ENCODE data around the gene SLC36A1.

- TF ChIP-seq HDAC2 (IDR thresholded peaks at IDR 0.05; ENCODE audit: borderline replicate concordance in 1 of 2, low read depth in 2 of 2, low read length in 2 of 2) (no peak), CEBPB (IDR thresholded peaks at IDR 0.05; ENCODE audit: low read depth, low read length) (no peak), ATF2 (IDR thresholded peaks at IDR 0.05; ENCODE audit: low read length) (no peak), CTCF (IDR thresholded peaks at IDR 0.05; ENCODE audit: control extremely low read depth in 1 of 3, insufficient read depth in 1 of 3, low read depth in 1 of 3, low read length in 3 of 3) (no peak), SRF (IDR thresholded peaks at IDR 0.05; ENCODE audit: low read depth, low read length) (no peak), CHD7 (IDR thresholded peaks at IDR 0.05; ENCODE audit: insufficient replicate concordance, low read length) (no peak), CHD2 (IDR thresholded peaks at IDR 0.05; ENCODE audit: low read length) (no peak)
Measured at GRCh38 chr5:151477101-151477500, 29.7 kb downstream of the SLC36A1 start.
